Measurements from ENCODE around the gene FAM221B.

DNA sequence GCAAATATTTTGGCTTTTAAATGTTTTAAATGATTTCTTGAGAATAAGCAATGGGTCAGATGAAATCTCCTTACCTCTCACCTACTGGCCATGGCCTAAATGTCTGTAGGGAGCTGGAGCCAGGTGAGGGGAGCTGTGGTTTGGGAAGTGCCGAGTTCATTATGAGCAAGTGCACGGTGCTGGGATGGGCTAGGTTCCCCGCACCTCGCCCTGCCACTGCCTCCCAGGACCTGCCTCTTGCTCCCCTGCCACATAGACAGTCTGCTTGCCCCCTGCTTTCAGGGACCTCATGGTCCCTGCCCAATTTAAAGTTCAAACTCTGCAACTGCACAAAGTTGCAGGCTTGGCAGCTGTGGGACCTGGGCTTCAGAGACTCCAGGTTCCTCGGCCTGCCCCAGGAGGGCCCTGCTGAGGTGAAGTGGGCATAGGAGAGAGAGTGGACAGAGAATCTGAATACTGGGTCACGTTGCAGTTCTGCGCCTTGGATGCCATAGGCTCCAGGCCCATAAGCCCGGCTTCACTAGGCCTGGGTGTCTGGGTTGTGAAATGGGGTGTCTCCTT lies 36.2 kb upstream of the FAM221B start:
- TF ChIP-seq POLR2A (IDR thresholded peaks at IDR 0.05) = no peak
- TF ChIP-seq, protein P1, sequence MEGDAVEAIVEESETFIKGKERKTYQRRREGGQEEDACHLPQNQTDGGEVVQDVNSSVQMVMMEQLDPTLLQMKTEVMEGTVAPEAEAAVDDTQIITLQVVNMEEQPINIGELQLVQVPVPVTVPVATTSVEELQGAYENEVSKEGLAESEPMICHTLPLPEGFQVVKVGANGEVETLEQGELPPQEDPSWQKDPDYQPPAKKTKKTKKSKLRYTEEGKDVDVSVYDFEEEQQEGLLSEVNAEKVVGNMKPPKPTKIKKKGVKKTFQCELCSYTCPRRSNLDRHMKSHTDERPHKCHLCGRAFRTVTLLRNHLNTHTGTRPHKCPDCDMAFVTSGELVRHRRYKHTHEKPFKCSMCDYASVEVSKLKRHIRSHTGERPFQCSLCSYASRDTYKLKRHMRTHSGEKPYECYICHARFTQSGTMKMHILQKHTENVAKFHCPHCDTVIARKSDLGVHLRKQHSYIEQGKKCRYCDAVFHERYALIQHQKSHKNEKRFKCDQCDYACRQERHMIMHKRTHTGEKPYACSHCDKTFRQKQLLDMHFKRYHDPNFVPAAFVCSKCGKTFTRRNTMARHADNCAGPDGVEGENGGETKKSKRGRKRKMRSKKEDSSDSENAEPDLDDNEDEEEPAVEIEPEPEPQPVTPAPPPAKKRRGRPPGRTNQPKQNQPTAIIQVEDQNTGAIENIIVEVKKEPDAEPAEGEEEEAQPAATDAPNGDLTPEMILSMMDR (IDR thresholded peaks at IDR 0.05 in 4 of 5, conservative IDR thresholded peaks at IDR 0.05 in 1 of 5) = no peak
